Measurements from ENCODE around the gene TEDDM1. TPM values are rescaled to one million over a fixed set of nuclear protein-coding genes. Genes with fewer than 3 reads are reported as not detected.

TEDDM1 gene
- total RNA-seq, 6 experiments from 2014 or later, result not detected

DNA sequence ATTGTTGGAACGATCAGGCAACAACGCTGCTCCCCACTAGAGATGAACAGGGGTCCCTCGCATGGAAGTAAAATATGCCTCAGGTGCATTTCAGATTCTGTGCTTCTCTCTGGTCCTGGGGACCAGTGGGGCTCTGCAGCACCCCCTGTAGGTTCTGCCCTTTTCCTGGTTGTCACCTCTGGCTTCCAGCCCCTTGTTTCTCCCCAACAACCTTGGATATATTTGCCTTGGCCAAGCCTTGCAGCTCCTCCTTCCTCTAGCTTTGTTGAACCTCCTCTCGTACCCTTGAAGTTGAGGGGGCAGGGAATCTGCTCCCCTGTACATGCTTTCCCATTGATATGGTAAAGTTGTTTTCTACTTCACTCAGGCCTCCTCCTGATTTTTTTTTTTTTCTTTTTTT lies 44.0 kb upstream of the TEDDM1 start:
- ATAC-seq (no peak), DNase-seq (no peak)
- no peaks in the 10 kb centered on the region for H3K36me3 ChIP-seq
- no peaks in the 10 kb centered on the region for H3K9me3 ChIP-seq
- WGBS (ENCODE audit: insufficient coverage, low coverage, low lambda C conversion rate, missing lambda C conversion rate), result 57% methylated on average over 2 of the region's 4 CpGs
- H3K4me3 ChIP-seq, result no peak overlapping the region
- no peaks in the 10 kb centered on the region for H3K27me3 ChIP-seq
- H3K27ac ChIP-seq, result no peak overlapping the region
- peaks cover 0 to 4% (median 0%) of the 10 kb centered on the region in 4 donors for H3K4me1 ChIP-seq
- TF ChIP-seq POLR2A (IDR thresholded peaks at IDR 0.05), result no peak
- TF ChIP-seq, protein P1, sequence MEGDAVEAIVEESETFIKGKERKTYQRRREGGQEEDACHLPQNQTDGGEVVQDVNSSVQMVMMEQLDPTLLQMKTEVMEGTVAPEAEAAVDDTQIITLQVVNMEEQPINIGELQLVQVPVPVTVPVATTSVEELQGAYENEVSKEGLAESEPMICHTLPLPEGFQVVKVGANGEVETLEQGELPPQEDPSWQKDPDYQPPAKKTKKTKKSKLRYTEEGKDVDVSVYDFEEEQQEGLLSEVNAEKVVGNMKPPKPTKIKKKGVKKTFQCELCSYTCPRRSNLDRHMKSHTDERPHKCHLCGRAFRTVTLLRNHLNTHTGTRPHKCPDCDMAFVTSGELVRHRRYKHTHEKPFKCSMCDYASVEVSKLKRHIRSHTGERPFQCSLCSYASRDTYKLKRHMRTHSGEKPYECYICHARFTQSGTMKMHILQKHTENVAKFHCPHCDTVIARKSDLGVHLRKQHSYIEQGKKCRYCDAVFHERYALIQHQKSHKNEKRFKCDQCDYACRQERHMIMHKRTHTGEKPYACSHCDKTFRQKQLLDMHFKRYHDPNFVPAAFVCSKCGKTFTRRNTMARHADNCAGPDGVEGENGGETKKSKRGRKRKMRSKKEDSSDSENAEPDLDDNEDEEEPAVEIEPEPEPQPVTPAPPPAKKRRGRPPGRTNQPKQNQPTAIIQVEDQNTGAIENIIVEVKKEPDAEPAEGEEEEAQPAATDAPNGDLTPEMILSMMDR (IDR thresholded peaks at IDR 0.05), result no peak
- intact Hi-C loops (cut with DNase I), result loop anchor here in 1 of 2 donors (10.0 kb wide), 1 partner anchor 150 kb away; no protein-coding TSS in a partner anchor

DNA sequence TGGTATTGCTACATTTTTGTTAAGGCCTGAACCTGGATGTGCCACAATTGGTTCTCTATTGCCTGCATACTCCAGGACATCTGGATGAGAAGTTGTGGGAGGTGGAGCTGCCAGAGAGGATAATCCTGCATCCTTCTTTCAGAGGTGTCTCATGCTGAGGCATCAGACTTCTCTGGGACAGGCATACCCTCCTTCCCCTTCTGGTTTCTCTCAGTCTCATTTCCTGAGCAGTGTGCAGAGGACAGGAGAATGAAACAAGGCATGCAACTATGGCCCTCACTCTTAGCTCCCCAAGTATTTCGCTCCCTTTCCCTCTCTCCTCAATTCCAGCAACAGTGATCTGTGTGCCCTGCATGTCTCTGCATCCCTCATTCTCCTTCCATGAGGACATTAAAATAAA lies 41.9 kb upstream of the TEDDM1 start:
- H3K9me3 ChIP-seq, result no peaks in the 10 kb centered on the region
- H3K27ac ChIP-seq, result no peak overlapping the region
- TF ChIP-seq, protein P1 (IDR thresholded peaks at IDR 0.05), result no peak
- TF ChIP-seq POLR2A (IDR thresholded peaks at IDR 0.05), result no peak
- DNase-seq, result no peak
- H3K4me1 ChIP-seq, result peaks cover 0 to 4% (median 0%) of the 10 kb centered on the region in 4 donors
- 100% methylated on average over 1 of the region's 1 CpG for WGBS (ENCODE audit: insufficient coverage, low coverage, low lambda C conversion rate, missing lambda C conversion rate)
- no peaks in the 10 kb centered on the region for H3K36me3 ChIP-seq
- intact Hi-C loops (cut with DNase I), result loop anchor here in 1 of 2 donors (10.0 kb wide), 1 partner anchor 152 kb away; no protein-coding TSS in a partner anchor
- no peaks in the 10 kb centered on the region for H3K27me3 ChIP-seq
- H3K4me3 ChIP-seq, result no peak overlapping the region
- no peak for ATAC-seq

DNA sequence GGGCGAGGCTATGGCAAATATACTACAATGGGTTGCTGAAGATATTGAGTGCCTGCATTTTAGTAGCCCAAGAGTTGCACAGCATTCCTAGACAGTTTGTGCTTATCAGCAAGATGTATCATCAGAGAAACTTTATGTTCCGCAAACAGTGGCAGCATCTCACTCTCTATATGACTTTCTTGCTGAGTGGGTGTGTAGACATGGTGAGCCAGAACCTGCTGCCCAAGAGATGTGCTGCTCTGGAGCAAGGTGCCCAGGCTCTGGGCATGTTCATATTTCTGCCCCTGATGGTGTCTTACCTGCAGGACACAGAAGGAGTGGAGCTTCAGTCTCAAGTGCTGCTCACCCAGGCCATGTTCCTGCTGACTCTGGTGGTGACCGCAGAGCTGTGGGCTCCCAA lies 41.3 kb upstream of the TEDDM1 start:
- intact Hi-C loops (cut with DNase I), result loop anchor here in 1 of 2 donors (10.0 kb wide), 1 partner anchor 153 kb away; no protein-coding TSS in a partner anchor
- WGBS (ENCODE audit: insufficient coverage, low coverage, low lambda C conversion rate, missing lambda C conversion rate), result no CpG with 5 or more reads among the region's 3 CpGs

DNA sequence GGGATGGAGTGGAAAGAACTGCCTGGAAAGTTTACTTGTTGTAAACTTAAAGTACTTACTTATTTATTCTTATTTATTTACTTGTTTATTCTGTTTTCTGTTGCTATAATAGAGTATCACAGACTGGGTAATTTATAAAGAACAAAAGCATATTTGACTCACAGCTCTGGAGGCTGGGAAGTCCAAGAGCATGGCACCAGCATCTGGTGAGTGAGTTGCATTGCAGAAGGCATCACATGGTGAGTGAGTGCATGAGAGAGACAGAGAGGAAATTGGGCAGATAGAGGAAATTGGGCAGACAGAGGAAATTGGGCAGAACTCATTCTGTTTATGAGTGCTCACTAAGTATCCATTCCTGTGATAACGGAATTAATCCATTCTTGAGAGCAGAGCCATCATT lies 37.9 kb upstream of the TEDDM1 start:
- DNase-seq (no peak), ATAC-seq (no peak)
- no peaks in the 10 kb centered on the region for H3K4me1 ChIP-seq
- no peak for TF ChIP-seq POLR2A (IDR thresholded peaks at IDR 0.05)
- TF ChIP-seq, protein P1 (IDR thresholded peaks at IDR 0.05), result no peak
- no peak overlapping the region for H3K27ac ChIP-seq
- H3K27me3 ChIP-seq, result no peaks in the 10 kb centered on the region
- intact Hi-C loops (cut with DNase I), result no loop called here
- no peak overlapping the region for H3K4me3 ChIP-seq
- WGBS (ENCODE audit: insufficient coverage, low coverage, low lambda C conversion rate, missing lambda C conversion rate), result 100% methylated on average over 1 of the region's 1 CpG
- no peaks in the 10 kb centered on the region for H3K9me3 ChIP-seq
- H3K36me3 ChIP-seq, result no peaks in the 10 kb centered on the region

More for the DNA sequence above, 41.3 kb upstream of the TEDDM1 start:
- DNase-seq, result no peak
- H3K4me3 ChIP-seq, result no peak overlapping the region
- no peak for TF ChIP-seq POLR2A (IDR thresholded peaks at IDR 0.05)
- TF ChIP-seq, protein P1 (IDR thresholded peaks at IDR 0.05), result no peak
- H3K4me1 ChIP-seq, result peaks cover 0 to 4% (median 0%) of the 10 kb centered on the region in 4 donors
- H3K27me3 ChIP-seq, result no peaks in the 10 kb centered on the region
- ATAC-seq, result no peak
- no peaks in the 10 kb centered on the region for H3K36me3 ChIP-seq
- no peak overlapping the region for H3K27ac ChIP-seq
- no peaks in the 10 kb centered on the region for H3K9me3 ChIP-seq

DNA sequence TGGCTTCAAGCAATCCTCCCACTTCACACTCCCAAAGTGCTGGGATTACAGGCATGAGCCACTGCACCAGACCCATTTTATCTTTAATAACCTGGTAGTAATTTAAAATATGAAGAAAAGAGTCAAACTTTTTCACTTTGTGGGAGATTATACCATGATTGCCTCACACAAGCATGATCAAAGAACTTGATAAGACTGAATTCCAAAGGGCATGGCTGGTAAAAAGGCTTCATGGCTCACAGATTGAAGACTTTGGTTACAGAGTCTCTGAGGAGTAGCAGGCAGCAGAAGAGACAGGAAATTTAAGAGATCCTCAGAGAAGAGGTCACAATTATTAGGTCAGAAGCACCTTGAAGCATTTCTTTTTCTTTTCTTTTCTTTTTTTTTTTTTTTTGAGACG lies 33.1 kb upstream of the TEDDM1 start:
- intact Hi-C loops (cut with DNase I), result no loop called here
- no peaks in the 10 kb centered on the region for H3K4me1 ChIP-seq
- H3K9me3 ChIP-seq, result no peaks in the 10 kb centered on the region
- 83% methylated on average over 1 of the region's 1 CpG for WGBS (ENCODE audit: insufficient coverage, low coverage, low lambda C conversion rate, missing lambda C conversion rate)
- H3K27me3 ChIP-seq, result no peaks in the 10 kb centered on the region
- no peak overlapping the region for H3K27ac ChIP-seq
- TF ChIP-seq, protein P1 (IDR thresholded peaks at IDR 0.05), result no peak
- no peak for TF ChIP-seq POLR2A (IDR thresholded peaks at IDR 0.05)
- ATAC-seq (peak in 2 of 4 donors; percentile 23 to 56), DNase-seq (no peak)
- no peak overlapping the region for H3K4me3 ChIP-seq
- no peaks in the 10 kb centered on the region for H3K36me3 ChIP-seq

All from right lobe of liver (tissue), 6 donors.